ENCODE results near the gene BICRA. TPM values are rescaled to one million over a fixed set of nuclear protein-coding genes. Genes with fewer than 3 reads are reported as not detected.

Gene BICRA
- polyA plus RNA-seq, 1 donor (not counting 4 experiments of a cell fraction or from before 2014, with no cell fraction given) = 0.42 TPM

DNA sequence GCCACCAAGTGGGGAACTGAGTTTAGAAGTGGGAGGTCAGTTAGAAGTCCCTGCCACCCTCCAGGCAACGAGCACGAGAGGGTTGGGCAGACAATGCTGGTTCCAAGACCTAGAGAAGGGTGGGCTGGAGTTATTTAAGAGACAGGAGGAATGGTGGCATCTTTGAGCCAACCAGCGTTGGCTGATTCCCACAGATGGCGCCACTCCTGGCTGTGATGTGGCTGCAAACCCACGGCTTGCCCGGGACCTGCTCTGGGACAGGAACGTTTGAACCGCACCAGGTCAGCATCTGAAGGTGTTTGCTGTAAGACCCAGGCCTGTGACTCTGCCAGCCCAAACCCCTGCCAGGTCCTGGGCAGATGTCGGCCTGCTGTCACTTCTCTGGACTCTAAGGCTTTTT is 42.8 kb downstream of the BICRA start:
- TF ChIP-seq EZH2 (IDR thresholded peaks at IDR 0.05; ENCODE audit: low read length) = no peak
- TF ChIP-seq, protein P1, sequence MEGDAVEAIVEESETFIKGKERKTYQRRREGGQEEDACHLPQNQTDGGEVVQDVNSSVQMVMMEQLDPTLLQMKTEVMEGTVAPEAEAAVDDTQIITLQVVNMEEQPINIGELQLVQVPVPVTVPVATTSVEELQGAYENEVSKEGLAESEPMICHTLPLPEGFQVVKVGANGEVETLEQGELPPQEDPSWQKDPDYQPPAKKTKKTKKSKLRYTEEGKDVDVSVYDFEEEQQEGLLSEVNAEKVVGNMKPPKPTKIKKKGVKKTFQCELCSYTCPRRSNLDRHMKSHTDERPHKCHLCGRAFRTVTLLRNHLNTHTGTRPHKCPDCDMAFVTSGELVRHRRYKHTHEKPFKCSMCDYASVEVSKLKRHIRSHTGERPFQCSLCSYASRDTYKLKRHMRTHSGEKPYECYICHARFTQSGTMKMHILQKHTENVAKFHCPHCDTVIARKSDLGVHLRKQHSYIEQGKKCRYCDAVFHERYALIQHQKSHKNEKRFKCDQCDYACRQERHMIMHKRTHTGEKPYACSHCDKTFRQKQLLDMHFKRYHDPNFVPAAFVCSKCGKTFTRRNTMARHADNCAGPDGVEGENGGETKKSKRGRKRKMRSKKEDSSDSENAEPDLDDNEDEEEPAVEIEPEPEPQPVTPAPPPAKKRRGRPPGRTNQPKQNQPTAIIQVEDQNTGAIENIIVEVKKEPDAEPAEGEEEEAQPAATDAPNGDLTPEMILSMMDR (optimal IDR thresholded peaks at IDR 0.05 in 1 of 3, IDR thresholded peaks at IDR 0.05 in 1 of 3, conservative IDR thresholded peaks at IDR 0.05 in 1 of 3; ENCODE audit: extremely low read depth in 1 of 3, insufficient read depth in 2 of 3, low read length in 3 of 3) = peak in 1 of 3 experiments; percentile 30
- H4K20me1 ChIP-seq (ENCODE audit: control insufficient read depth, extremely low read depth, insufficient read depth, low read length) = no peaks in the 10 kb centered on the region
- dilution Hi-C loops (cut with MboI; ENCODE audit: extremely low pct_ligation_motif_present, low sequenced_read_pairs) = no loop called here

DNA sequence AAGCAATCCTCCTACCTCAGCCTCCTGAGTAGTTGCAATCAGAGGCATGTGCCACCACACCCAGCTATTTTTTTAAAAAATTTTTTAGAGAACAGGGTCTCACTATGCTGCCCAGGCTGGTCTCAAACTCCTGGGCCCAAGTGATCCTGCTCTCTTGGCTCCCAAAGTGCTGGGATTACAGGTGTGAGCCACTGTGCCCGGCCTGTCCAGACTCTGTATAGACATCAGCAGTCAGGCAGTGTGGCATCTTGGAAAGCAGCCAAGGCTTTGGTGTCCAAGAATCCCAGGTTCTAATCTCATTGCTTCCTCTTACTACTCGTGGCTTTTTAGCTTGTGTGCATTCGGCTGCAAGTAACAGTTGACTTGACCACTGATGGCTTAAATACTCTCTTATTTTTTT is 43.4 kb downstream of the BICRA start:
- no peak overlapping the region for H2AFZ ChIP-seq (ENCODE audit: control insufficient read depth, low read length)
- no peak overlapping the region for H3K4me3 ChIP-seq (ENCODE audit: control insufficient read depth in 2 of 3, extremely low read depth in 1 of 3, insufficient read depth in 2 of 3, low read depth in 1 of 3, low read length in 3 of 3)
- TF ChIP-seq, protein P1 (optimal IDR thresholded peaks at IDR 0.05 in 1 of 3, IDR thresholded peaks at IDR 0.05 in 1 of 3, conservative IDR thresholded peaks at IDR 0.05 in 1 of 3; ENCODE audit: extremely low read depth in 1 of 3, insufficient read depth in 2 of 3, low read length in 3 of 3) = no peak
- no peak for TF ChIP-seq EZH2 (IDR thresholded peaks at IDR 0.05; ENCODE audit: low read length)
- no peak overlapping the region for H3K27ac ChIP-seq (ENCODE audit: control insufficient read depth, insufficient read depth, low read length)
- no peaks in the 10 kb centered on the region for H3K9me3 ChIP-seq (ENCODE audit: control insufficient read depth, low read depth, low read length)
- DNase-seq (ENCODE audit: low read depth, low spot score) (no peak), FAIRE-seq (no peak)
- dilution Hi-C loops (cut with MboI; ENCODE audit: extremely low pct_ligation_motif_present, low sequenced_read_pairs) = no loop called here
- H3K27me3 ChIP-seq (ENCODE audit: control insufficient read depth, extremely low read depth, insufficient read depth, low read length) = no peaks in the 10 kb centered on the region
- no peaks in the 10 kb centered on the region for H3K9me1 ChIP-seq (ENCODE audit: control insufficient read depth, extremely low read depth, insufficient read depth, low read length)
- no peaks in the 10 kb centered on the region for H4K20me1 ChIP-seq (ENCODE audit: control insufficient read depth, extremely low read depth, insufficient read depth, low read length)
- peaks cover 4 to 7% of the 10 kb centered on the region in 2 experiments for H3K36me3 ChIP-seq (ENCODE audit: control insufficient read depth in 2 of 2, extremely low read depth in 1 of 2, insufficient read depth in 2 of 2, low read length in 2 of 2)
- H3K9ac ChIP-seq (ENCODE audit: control insufficient read depth, extremely low read depth, insufficient read depth, low read length) = no peak overlapping the region
- H3K4me2 ChIP-seq (ENCODE audit: control insufficient read depth, extremely low read depth, insufficient read depth, low read depth, low read length) = no peak overlapping the region
- peaks cover 8% of the 10 kb centered on the region for H3K4me1 ChIP-seq (ENCODE audit: control insufficient read depth, extremely low read depth, insufficient read depth, low read length)
- H3K79me2 ChIP-seq (ENCODE audit: control insufficient read depth, insufficient read depth, low read length) = peaks cover 51% of the 10 kb centered on the region

More for the DNA sequence above, 42.8 kb downstream of the BICRA start:
- FAIRE-seq = no peak
- Histone ChIP-seq H3K4me1 (ENCODE audit: control insufficient read depth, extremely low read depth, insufficient read depth, low read length) (peaks cover 8% of the 10 kb centered on the region), H3K27me3 (ENCODE audit: control insufficient read depth, extremely low read depth, insufficient read depth, low read length) (no peaks in the 10 kb centered on the region), H3K9ac (ENCODE audit: control insufficient read depth, extremely low read depth, insufficient read depth, low read length) (no peak overlapping the region), H3K36me3 (ENCODE audit: control insufficient read depth in 2 of 2, extremely low read depth in 1 of 2, insufficient read depth in 2 of 2, low read length in 2 of 2) (peaks cover 5 to 11% of the 10 kb centered on the region in 2 experiments), H3K79me2 (ENCODE audit: control insufficient read depth, insufficient read depth, low read length) (peaks cover 54% of the 10 kb centered on the region), H3K9me1 (ENCODE audit: control insufficient read depth, extremely low read depth, insufficient read depth, low read length) (no peaks in the 10 kb centered on the region), H3K9me3 (ENCODE audit: control insufficient read depth, low read depth, low read length) (no peaks in the 10 kb centered on the region), H3K27ac (ENCODE audit: control insufficient read depth, insufficient read depth, low read length) (no peak overlapping the region), H3K4me3 (ENCODE audit: control insufficient read depth in 2 of 3, extremely low read depth in 1 of 3, insufficient read depth in 2 of 3, low read depth in 1 of 3, low read length in 3 of 3) (no peak overlapping the region), H3K4me2 (ENCODE audit: control insufficient read depth, extremely low read depth, insufficient read depth, low read depth, low read length) (no peak overlapping the region), H2AFZ (ENCODE audit: control insufficient read depth, low read length) (no peak overlapping the region)
- DNase-seq (ENCODE audit: low read depth, low spot score) = no peak

Measured in keratinocyte (primary cell).